ENCODE measurements around the gene EIF2S3B.

GRCh38 chr12:10511756-10512355, 6.2 kb downstream of the EIF2S3B start:
- TF ChIP-seq CTCF (conservative IDR thresholded peaks at IDR 0.05; ENCODE audit: low read depth, low read length) (no peak), EZH2 (IDR thresholded peaks at IDR 0.05; ENCODE audit: low read length, unreplicated experiment) (no peak)

Data from PC-3 (cell line).